Femur (tissue), 1 donor: Measurements from ENCODE around the gene REEP6.
"Not testable (repeated sequence)": the region's sequence is repeated elsewhere in the genome, so short reads cannot be mapped to it uniquely, and the experiment has no call there.

Source experiments
- DNase-seq: peaks from one replicate; pipeline ENCODE4 v3.0.0-alpha.2; 2017

Gene REEP6

DNA sequence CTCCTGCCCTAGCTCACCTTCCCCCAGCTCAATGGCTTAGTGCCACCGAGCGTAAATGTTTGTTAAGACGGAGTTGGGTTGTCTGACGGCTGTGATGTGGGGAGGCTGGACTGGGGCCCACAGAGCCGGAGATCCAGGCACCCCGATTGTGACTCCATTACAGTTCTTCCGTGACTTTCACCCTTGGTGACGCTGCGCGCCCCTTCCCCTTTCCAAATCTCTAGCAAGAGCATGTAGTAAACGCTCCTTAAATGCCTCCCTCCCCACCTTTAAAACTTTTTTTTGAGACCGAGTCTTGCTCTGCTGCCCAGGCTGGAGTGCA is 829 bp downstream of the REEP6 start:
- no peak for DNase-seq

DNA sequence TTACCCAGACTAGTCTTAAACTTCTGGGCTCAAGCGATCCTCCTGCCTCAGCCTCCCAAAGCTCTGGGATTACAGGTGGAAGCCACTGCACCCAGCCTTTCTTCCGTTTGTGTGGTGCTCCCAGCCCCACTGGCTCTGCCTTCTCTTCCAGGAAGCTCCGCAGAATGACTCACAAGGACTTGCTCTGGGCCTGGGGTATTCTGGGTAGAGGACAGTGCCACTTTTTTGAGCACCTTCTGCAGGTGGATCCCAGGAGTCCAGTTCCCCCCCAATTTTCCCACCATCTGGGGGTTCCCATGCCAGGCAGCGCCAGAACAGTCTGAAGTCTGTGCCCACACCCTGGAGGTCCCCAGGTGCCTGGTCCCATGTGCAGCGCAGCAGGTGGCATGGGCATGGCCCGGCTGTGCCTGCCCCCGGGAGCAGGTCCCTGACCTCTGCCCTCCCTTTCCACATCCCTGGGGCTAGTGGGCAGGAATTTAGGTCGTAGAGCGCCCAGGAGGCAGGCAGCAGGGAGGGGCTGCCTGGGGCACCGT is 1.6 kb downstream of the REEP6 start:
- no peak for DNase-seq

DNA sequence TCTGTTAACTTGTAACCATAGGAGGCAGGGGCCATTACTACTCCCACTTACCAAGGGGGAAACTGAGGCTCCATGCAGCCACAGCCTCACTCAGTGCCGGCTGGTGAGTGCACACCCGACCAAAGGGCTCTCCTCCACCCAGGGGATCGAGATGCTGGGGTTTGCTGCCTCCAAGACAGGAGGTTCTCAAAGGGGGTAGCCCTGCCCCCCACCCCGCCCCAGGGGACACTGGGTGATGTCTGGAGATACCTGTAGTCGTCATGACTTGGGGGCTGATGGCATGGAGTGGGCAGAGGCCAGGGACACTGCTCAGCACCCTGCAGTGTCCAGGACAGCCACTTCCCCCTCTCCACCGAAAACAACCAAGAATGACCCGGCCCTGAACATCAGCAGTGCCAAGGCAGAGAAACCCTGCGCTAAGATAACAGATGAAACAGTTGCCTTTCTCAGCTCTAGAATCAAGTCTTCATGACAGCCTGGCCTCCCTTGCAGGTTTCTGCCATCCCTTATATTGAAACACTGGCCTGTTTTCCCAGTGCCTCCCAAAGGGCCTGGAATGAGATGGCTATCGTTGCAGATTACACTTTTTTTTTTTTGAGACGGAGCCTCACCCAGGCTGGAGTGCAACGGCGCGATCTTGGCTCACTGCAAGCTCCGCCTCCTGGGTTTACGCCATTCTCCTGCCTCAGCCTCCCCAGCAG is 3.3 kb downstream of the REEP6 start:
- DNase-seq = no peak

DNA sequence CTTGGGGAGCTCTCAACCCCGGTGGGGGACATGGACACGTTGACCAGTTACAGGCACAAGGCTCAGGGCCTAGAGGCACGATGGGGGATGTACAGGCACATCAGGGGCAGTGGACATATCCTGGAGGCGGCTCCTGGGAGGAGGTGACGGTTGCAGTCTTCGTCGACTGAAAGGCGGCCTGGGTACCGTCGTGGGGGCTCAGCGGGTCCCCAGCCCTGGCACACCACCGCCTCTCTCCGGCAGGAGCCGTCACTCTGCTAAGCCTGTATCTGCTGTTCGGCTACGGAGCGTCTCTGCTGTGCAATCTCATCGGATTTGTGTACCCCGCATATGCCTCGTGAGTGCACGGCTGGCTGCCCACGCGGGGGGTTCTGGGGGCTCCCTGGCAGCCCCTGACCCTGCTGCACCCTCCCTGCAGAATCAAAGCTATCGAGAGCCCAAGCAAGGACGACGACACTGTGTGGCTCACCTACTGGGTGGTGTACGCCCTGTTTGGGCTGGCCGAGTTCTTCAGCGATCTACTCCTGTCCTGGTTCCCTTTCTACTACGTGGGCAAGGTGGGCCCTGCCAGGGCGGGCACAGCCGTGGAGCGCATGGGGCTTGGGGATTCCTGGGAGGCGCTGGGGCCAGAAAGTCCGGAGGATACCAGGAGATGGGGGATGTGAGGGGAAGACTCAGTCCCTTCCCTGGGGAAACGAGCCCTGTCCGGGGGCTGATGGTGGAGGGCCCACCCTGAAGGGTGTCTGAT is 4.2 kb downstream of the REEP6 start:
- no peak for DNase-seq

DNA sequence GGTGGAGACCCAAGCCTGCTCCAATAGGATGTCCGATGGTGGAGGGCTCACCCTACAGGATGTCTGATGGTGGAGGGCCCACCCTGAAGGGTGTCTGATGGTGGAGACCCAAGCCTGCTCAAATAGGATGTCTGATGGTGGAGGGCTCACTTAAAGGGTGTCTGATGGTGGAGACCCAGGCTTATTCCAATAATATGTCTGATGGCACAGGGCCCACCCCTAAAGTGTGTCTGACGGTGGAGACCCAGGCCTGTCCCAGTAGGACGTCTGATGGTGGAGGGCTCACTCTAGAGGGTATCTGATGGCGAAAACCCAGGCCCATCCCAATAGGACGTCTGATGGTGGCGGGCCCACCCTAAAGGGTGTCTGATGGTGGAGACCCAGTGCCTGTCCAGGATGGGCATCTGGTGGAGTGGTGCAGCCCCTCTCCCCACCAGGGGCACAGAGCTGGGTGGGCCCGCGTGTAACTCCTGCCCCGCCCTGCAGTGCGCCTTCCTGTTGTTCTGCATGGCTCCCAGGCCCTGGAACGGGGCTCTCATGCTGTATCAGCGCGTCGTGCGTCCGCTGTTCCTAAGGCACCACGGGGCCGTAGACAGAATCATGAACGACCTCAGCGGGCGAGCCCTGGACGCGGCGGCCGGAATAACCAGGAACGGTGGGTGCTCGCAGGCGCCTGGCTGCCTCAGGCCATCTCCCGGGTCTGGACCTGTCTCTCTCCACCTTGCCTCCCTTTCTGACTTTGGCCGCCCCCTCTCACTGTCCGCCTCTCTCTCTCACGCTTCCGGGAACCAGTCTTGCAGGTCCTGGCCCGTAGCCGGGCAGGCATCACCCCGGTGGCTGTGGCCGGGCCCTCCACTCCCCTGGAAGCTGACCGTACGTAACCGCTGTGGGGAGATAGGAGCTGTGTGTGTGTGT is 5.1 kb downstream of the REEP6 start:
- no peak for DNase-seq

DNA sequence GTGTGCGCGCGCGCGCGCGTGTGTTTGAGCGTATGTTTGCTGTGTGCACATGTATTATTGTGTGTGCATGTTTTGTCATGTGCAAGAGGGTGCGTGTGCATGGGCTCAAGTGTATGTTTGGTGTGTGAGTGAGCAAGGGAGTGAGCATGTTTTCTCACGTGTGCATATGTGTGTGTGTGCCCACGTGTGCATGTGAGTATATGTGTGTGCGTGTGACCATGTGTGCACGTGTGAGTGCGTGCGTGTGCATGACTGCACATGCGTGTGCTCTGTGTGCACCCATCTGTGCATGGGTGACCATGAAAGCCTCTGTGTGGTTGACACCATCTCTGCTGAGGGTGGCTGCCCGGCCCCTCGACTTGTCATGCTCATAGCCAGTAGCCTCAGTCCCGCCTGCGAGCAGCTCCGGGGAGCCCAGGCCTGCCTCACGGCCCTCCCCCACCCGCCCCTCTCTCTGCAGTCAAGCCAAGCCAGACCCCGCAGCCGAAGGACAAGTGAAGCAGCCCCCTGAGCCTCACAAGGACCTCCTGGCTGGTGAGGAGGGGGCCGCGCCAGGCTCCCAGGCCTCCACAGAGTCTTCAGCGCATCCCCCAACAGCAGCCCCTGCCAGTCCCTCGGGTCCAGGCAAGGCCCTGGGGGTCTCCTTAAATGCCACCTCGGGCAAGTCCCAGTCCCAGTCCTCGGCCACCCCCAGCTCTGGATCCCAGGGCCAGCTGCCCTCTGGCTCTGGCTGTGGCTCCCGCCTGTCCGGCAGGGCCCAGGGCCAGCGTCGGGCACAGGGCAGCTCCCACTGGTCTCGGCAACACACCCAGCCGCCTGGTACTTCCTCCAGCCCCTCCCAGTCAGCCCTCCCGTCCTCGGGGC is 6.0 kb downstream of the REEP6 start:
- no peak for DNase-seq

DNA sequence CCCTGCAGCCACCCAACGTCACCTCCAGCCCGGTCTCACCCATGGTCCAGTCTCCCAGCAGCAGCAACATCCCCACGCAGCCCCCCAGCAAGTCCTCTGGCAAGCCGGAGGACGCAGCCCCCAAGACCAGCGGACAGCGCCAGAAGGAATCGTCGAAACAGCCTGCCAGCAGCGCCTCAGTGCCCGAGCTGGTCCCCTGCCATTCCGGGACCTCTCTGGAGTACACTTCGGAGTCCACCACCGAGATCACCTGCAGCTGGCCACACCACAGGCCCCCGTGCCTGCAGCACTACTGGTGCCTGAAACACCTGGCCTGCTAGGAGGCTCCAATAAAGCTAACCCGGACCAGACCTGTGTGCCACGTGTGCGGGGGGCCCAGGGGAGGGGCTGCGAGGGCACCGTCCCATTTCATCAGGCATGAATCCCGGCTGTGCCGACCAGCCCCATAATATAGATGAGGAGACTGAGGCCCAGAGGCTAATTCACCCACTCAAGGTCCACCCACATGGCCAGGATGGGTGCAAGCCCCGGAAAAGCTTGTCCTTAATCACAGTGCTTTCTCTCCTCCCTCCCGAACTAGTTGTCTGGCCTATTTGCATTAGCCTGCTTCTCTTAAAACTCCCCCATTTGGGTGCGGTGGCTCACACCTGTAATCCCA is 6.7 kb downstream of the REEP6 start:
- DNase-seq = no peak

DNA sequence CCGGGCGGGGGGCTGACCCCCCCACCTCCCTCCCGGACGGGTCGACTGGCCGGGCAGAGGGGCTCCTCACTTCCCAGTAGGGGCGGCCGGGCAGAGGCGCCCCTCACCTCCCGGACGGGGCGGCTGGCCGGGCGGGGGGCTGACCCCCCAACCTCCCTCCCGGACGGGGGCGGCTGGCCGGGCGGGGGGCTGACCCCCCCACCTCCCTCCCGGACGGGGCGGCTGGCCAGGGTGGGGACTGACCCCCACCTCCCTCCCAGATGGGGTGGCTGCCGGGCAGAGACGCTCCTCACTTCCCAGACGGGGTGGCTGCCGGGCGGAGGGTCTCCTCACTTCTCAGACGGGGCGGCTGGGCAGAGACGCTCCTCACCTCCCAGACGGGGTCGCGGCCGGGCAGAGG is 8.2 kb downstream of the REEP6 start:
- not testable (repeated sequence) for DNase-seq

DNA sequence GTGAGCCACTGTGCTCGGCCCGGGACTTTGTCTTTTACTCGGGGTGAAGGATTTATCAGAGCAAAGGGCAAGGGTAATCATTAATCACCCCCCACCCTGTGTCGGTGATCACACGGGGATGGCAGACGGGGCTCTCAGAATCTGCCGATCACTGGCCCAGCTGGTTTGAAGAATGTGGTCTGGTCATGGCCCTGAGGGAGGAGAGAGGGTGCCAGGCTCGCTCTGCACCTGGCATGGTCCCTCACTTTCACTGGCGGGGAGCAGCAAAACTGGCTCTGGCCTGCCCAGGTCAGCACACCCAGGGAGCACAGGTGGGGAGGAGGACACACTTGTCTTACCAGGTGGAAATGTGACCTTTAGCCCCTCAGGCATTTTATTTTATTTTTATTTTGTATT is 10.2 kb downstream of the REEP6 start:
- no peak for DNase-seq

DNA sequence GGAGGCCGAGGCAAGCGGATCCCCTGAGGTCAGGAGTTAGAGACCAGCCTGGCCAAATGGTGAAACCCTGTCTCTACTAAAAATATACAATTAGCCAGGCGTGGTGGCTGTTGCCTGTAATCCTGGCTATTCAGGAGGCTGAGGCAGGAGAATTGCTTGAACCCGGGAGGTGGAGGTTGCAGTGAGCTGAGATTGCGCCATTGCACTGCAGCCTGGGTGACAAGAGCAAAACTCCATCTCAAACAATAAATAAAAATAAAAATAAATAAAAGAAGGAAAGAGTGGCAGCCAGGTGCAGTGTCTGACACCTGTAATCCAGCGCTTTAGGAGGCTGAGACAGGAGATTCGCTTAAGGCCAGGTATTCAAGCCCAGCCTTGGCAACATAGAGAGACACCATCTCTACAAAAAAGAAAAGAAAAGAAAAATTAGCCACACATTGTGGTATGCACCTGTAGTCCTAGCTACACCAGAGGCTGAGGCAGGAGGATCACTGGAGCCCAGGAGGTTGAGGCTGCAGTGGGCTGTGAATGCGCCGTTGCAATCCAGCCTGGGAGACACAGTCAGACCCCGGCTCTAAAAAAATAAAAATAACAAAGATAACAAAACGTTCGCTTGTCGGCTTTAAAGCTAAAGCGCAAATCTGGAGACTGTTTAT is 11.6 kb downstream of the REEP6 start:
- no peak for DNase-seq

DNA sequence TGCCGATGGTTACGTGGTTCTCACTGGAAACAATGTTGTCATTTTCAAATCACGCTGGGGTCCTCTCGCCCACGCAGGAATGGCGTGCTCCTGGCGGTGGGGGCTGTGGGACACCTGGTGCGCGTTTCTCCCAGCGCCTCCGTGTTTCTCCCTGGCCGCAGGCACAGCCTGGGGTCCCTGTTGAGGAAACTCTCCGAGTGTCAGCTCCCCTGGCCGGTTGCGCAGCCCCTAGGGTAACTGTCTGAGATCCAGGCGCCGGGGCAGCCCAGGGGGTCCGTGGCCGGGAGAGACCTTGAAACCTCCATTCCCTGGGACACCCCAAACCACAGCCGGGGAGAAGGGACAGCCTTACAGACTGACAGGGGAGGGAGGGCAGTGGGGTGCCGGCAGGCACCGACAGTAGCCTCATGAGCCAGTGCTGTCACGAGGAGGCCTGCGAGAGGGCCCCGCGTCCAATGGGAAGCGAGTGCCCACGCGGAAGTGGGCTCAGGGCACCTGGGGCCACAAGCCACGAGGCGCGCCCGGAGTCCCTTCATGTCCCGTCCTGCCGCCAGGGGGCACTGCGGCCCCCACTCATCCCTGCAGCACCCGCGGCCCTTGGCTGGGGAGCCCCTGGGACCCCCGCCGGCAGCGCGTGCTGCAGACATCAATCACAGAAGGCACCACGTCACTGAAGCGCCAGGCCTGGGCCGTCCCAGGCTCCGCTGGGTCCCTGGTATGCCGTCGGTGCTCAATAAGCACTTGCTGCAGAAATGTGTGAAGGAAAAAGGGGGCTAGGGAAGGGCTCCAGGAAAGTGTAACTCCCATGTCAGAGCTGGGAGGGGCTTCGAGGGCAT is 12.3 kb downstream of the REEP6 start:
- DNase-seq = peak; percentile 49

DNA sequence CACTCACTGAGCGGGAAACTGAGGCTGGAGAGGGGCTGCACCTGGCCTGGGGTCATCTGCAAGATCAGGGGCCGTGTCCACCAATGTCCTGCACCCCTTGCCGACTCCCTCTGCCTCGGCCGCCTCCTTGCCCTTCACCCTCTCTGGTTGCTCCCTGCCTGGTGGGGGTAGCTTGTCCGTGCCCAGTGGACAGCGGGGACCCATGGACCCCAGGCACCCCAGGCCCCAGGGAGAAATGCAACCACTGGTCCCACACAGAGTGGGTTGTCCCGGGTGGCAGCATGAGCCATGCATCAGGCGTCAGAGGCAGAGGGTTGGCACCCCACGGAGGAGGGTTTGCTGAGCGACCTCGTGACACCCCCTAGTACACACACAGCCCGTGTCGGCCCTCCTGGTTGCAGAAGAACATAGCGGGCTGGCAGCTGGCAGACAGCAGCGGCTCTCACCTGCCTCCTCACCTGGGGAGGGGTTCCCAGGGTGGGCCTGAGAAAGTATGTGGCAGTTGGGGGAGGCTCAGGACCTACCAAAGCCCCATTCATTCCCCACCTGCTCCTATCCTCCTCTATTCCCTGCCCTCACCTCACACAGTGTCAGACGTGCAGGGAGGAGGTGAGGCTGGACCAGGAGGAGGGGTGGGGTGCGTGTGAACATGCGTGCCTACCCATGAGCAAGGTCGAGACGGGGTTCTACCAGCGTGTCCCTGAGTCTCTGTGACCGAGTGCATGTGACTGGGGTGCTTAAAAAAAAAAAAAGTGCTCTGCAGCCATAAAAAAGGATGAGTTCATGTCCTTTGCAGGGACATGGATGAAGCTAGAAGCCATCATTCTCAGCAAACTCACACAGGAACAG is 13.2 kb downstream of the REEP6 start:
- DNase-seq = peak; percentile 15

DNA sequence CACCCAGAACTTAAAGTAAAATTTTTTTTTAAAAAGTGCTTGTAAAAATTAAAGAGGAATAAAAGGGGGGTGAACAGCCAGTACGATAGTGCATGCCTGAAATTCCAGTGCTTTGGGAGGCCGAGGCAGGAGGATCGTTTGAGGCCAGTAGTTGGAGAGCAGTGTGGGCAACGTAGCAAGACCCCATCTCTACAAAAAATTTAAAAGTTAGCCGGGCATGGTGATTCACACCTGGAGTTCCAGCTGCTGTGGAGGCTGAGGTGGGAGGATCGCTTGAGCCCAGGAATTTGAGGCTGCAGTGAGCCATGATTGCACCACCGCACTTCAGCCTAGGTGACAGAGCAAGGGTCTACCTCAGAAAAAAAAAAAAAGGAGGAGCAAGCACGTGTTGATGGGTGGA is 14.0 kb downstream of the REEP6 start:
- DNase-seq = no peak

DNA sequence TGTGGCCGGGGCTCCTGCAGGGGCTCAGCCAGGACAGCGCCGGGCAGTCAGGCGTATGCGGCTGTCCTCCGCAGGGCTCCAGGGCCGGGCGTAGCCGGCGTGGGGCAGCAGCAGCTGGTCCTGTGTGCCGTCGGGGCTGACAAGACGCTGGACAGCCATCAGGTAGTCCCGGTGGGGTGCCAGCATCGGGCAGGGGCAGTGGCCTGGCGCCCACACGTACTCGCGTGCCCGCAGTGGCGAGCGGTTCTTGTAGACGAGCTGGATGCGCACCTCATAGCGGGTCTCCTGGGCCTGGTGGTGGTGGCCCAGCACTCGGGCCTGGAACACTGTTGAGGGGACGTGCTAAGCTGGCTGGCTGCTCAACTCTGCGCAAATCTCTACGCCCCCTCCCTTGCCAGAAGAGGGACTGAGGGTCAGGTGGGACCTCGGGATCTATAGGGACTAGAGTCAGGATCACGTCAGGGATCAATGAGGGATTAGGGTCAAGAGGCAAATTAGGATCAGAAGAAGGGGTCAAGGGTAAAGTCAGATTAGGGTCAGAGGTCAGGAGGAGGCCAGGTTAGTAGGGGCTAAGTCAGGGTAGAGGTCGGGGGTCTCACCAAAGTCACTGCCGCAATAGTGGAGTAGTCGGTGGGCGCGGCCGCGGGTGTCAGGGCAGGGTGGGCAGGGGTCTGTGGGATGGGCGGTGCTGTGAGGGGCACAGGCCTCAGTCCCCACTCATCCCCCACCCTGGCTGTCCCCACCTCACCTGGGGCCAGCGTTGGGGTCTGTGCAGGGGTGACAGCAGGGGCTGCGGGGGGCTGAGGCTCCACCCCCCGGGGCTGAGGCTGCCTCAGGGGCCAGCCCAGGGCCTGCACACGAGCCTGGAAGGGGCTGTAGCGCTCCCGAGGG is 15.3 kb downstream of the REEP6 start:
- no peak for DNase-seq

DNA sequence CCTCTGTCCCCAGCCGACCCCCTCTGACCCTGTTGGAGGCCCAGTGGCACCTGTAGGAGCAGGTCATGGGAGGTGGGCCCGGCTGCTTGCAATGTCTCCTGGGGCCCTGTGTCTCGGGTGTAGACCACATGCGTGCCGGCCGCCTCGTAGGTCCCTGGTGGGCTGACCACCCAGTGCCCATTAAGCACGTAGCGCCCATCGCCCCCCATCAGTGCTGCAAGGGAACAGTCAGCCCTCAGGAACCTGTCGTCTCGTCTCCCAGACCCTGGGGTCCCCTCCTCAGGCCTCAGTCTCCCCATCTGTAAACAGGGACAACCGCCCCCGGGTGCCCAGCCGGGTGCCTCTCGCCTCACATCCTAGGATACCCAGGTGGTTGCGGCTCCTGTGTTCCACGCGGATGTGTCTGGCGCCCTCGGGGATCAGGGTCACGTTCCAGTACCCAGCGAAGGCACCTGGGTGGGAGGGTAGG is 16.2 kb downstream of the REEP6 start:
- DNase-seq = no peak

DNA sequence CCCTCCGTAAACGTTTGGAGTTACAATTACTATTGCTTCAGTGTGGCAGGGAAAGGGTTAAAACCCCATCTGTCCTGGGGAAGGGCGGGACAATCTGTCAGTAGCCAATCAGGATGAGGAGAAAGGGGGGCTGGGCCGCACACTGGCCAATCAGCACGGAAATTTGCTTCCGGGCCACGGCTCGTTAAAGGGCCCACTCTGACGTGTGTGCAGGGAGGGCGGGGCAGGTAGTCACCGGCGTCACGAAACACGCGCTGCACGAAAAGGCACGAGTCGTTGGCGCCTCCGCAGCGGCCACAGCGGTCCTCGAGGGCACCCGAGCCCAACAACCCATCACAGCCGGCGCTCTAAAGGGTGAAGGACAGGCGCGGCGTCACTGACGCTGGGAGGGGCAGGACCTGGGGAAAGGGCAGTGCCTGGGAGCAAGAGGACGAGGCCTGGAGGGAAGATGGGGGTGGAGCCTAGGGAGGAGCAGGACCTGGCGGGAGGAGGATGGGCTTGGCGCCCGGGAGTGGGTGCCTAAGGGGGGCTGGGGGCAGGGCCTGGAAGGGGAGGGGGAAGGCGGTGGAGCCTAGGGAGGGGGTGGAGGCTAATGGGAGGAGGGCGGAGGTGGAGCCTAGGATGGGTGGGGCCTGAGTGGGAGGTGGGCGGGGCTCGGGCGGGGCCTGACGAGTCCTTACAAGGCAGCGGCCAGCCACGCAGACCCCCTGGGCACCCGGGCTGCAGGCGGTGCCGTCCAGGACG is 17.0 kb downstream of the REEP6 start:
- DNase-seq = peak; percentile 95

DNA sequence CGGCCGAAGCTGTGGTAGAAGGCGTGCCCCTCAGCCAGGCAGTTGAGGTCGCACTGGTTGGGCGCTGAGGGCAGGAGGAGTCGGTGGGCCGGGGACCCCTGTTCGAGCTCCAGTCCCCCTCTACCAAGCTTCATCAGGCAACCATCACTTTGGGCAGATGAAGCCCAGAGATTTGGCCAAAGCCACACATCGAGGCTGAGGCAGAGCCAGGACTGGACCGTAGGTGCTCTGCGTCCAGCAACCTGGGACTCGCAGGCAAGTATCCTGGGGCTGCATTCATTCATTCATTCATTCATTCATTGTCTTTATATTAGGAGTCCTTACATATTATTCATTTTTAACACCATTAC is 17.5 kb downstream of the REEP6 start:
- DNase-seq = no peak
